ENCODE measurements around the gene DLG5.

Gene DLG5

DNA sequence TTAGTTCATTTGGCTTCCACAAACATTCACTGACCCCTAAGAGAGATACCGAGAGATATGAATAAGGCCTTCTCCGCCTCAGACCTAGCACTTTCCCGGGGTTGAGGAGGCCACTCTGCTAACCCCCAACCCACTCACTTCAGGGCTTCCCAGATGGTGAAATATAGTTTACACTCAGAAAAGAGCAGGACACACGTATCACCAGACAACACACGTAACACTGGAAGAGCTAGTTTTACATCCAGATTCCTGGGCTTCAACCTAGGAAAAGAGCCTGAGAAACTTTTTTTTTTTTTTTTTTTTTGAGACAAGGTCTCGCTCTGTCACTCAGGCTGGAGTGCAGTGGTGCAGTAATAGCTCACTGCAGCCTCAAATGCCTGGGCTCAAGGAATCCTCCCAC lies 15.2 kb upstream of the DLG5 start:
- no peak overlapping the region for H3K4me3 ChIP-seq (ENCODE audit: low read depth, low read length)
- H3K27ac ChIP-seq (ENCODE audit: extremely low read depth, low read depth, low read length) = no peak overlapping the region
- ChIA-PET POLR2A (interaction anchor here (0.7 to 0.9 kb wide), 2 partner anchors 9 to 16 kb away, joined by 3 to 5 read pairs; partner anchors contain the start of gene DLG5), CTCF (interaction anchor here (1.0 to 1.6 kb wide), 2 partner anchors 9 to 33 kb away, joined by 3 to 4 read pairs; no protein-coding TSS in a partner anchor)
- H3K36me3 ChIP-seq (ENCODE audit: control insufficient read depth in 2 of 2, insufficient read depth in 1 of 2, low read length in 2 of 2) = no peaks in the 10 kb centered on the region
- TF ChIP-seq ZBTB20 (tag by site-specific recombination; IDR thresholded peaks at IDR 0.05) (peak; percentile 77; the same call in 1 of the 2 replicates), ZNF133 (tag by site-specific recombination; IDR thresholded peaks at IDR 0.05) (no peak)
- H3K4me1 ChIP-seq (ENCODE audit: control insufficient read depth, insufficient read depth, low read length) = no peaks in the 10 kb centered on the region
- H3K9me3 ChIP-seq (ENCODE audit: control insufficient read depth, insufficient read depth, low read depth, low read length) = no peaks in the 10 kb centered on the region

DNA sequence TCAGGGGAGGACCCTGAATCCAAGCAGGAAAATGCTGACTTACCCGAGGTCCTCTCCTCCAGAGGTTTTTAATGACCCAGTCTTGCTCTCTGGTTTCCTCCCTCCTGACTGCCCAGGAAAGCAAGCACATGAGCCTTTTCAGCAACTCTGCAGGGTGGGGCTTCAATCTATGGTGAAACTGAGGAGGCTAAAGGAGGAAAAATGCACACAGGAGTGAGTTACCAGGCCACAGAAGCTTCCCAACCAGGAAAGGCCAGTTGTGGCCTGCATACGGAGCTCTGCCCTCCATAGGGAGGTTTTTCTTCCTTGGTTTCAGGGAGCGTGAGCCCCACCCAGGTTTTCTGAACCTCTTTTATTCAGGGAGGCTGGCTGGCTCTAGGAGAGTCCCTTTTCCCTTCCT lies 14.1 kb upstream of the DLG5 start:
- no peaks in the 10 kb centered on the region for H3K4me1 ChIP-seq (ENCODE audit: control insufficient read depth, insufficient read depth, low read length)
- H3K9me3 ChIP-seq (ENCODE audit: control insufficient read depth, insufficient read depth, low read depth, low read length) = no peaks in the 10 kb centered on the region
- ChIA-PET POLR2A (no interaction called here), CTCF (interaction anchor here (1.6 kb wide), 1 partner anchor 34 kb away, joined by 4 read pairs; no protein-coding TSS in a partner anchor)
- no peak overlapping the region for H3K27ac ChIP-seq (ENCODE audit: extremely low read depth, low read depth, low read length)
- no peak overlapping the region for H3K4me3 ChIP-seq (ENCODE audit: low read depth, low read length)
- no peaks in the 10 kb centered on the region for H3K36me3 ChIP-seq (ENCODE audit: control insufficient read depth in 2 of 2, insufficient read depth in 1 of 2, low read length in 2 of 2)
- TF ChIP-seq ZNF521 (tag by site-specific recombination; IDR thresholded peaks at IDR 0.05) (no peak), ZNF792 (tag by site-specific recombination; IDR thresholded peaks at IDR 0.05) (no peak), ZNF561 (tag by site-specific recombination; IDR thresholded peaks at IDR 0.05; ENCODE audit: borderline replicate concordance) (no peak), MYNN (tag by site-specific recombination; IDR thresholded peaks at IDR 0.05; ENCODE audit: borderline replicate concordance) (no peak), ZNF140 (tag by site-specific recombination; IDR thresholded peaks at IDR 0.05) (no peak), ZNF366 (tag by site-specific recombination; conservative IDR thresholded peaks at IDR 0.05) (no peak), YY1 (tag by site-specific recombination; IDR thresholded peaks at IDR 0.05) (no peak), ZBTB1 (tag by site-specific recombination; IDR thresholded peaks at IDR 0.05) (no peak), TCF7L2 (IDR thresholded peaks at IDR 0.05; ENCODE audit: borderline replicate concordance, low read depth, low read length) (no peak), ZNF707 (tag by site-specific recombination; IDR thresholded peaks at IDR 0.05) (no peak), GLIS2 (tag by site-specific recombination; IDR thresholded peaks at IDR 0.05) (no peak), ZNF560 (tag by site-specific recombination; IDR thresholded peaks at IDR 0.05; ENCODE audit: borderline replicate concordance) (no peak)

- Histone ChIP-seq H3K9me3 (ENCODE audit: control insufficient read depth, insufficient read depth, low read depth, low read length) (no peaks in the 10 kb centered on the region), H3K27ac (ENCODE audit: extremely low read depth, low read depth, low read length) (no peak overlapping the region), H3K36me3 (ENCODE audit: control insufficient read depth in 2 of 2, insufficient read depth in 1 of 2, low read length in 2 of 2) (no peaks in the 10 kb centered on the region), H3K4me1 (ENCODE audit: control insufficient read depth, insufficient read depth, low read length) (no peaks in the 10 kb centered on the region), H3K4me3 (ENCODE audit: low read depth, low read length) (no peak overlapping the region)
- ChIA-PET CTCF (interaction anchor here (0.8 to 1.6 kb wide), 2 partner anchors 34 to 93 kb away, joined by 3 to 4 read pairs; no protein-coding TSS in a partner anchor), POLR2A (no interaction called here)
- no peak for TF ChIP-seq ZBTB8A (tag by site-specific recombination; IDR thresholded peaks at IDR 0.05)
- no peak for TF ChIP-seq WT1 (tag by site-specific recombination; IDR thresholded peaks at IDR 0.05)
- TF ChIP-seq ZNF354C (tag by site-specific recombination; IDR thresholded peaks at IDR 0.05; ENCODE audit: borderline replicate concordance, low read depth) = no peak
- no peak for TF ChIP-seq ZNF777 (tag by site-specific recombination; IDR thresholded peaks at IDR 0.05; ENCODE audit: borderline replicate concordance)
- no peak for TF ChIP-seq ZNF600 (tag by site-specific recombination; IDR thresholded peaks at IDR 0.05)
- no peak for TF ChIP-seq REPIN1 (tag by site-specific recombination; IDR thresholded peaks at IDR 0.05; ENCODE audit: low read depth)
- TF ChIP-seq ZNF2 (tag by site-specific recombination; IDR thresholded peaks at IDR 0.05) = no peak
- TF ChIP-seq SCRT1 (tag by site-specific recombination; IDR thresholded peaks at IDR 0.05; ENCODE audit: borderline replicate concordance) = no peak
- TF ChIP-seq ZSCAN18 (tag by site-specific recombination; IDR thresholded peaks at IDR 0.05) = no peak
- TF ChIP-seq ZNF776 (tag by site-specific recombination; IDR thresholded peaks at IDR 0.05; ENCODE audit: borderline replicate concordance) = no peak
- no peak for TF ChIP-seq ZNF624 (tag by site-specific recombination; IDR thresholded peaks at IDR 0.05)
- TF ChIP-seq REST (tag by site-specific recombination; IDR thresholded peaks at IDR 0.05) = no peak
- TF ChIP-seq, protein P1, sequence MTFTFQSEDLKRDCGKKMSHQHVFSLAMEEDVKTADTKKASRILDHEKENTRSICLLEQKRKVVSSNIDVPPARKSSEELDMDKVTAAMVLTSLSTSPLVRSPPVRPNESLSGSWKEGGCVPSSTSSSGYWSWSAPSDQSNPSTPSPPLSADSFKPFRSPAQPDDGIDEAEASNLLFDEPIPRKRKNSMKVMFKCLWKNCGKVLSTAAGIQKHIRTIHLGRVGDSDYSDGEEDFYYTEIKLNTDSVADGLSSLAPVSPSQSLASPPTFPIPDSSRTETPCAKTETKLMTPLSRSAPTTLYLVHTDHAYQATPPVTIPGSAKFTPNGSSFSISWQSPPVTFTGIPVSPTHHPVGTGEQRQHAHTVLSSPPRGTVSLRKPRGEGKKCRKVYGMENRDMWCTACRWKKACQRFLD (tag by site-specific recombination; IDR thresholded peaks at IDR 0.05) = no peak
- TF ChIP-seq ZNF394 (tag by site-specific recombination; IDR thresholded peaks at IDR 0.05; ENCODE audit: borderline replicate concordance) = no peak
These were observed 13.7 kb upstream of the DLG5 start for GRCh38 chr10:77940225-77940624.

All from HEK293 (cell line).